Measurements from ENCODE around the gene ACER3.
"Not testable (repeated sequence)": the region's sequence is repeated elsewhere in the genome, so short reads cannot be mapped to it uniquely, and the experiment has no call there.

Gene ACER3

GRCh38 chr11:76836613-76837291, 24.0 kb upstream of the ACER3 start:
- no peak for DNase-seq (ENCODE audit: low read depth in 2 of 2, low spot score in 1 of 2)

GRCh38 chr11:76837696-76838677, 22.7 kb upstream of the ACER3 start:
- no peak for DNase-seq (ENCODE audit: low read depth in 2 of 2, low spot score in 1 of 2)

- DNase-seq (ENCODE audit: low read depth in 2 of 2, low spot score in 1 of 2) = no peak
These were observed 22.0 kb upstream of the ACER3 start for GRCh38 chr11:76838678-76839068.

DNA sequence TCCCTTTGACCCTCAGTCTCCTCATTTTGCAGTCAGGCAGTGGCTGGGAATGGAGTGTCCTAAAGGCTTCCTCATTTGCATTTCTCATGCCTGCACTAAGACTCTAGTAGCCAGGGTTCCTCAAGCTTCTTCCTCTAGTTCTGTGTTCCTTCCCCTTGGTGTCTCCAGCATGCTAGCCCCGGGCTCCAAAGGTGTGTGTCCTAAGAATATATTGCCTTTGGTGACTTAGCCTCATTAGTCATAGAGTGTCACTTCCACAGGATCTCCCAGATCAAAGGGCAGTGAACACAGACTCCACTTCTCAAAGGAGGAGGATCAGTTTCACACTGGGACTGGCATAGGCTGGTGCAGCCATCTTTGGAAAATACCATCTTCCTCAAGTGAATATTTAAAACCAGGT, 21.4 kb upstream of the ACER3 start:
- DNase-seq (ENCODE audit: low read depth in 2 of 2, low spot score in 1 of 2) = no peak

- DNase-seq (ENCODE audit: low read depth in 2 of 2, low spot score in 1 of 2) = no peak
These were observed 18.7 kb upstream of the ACER3 start for GRCh38 chr11:76841923-76842452.

DNA sequence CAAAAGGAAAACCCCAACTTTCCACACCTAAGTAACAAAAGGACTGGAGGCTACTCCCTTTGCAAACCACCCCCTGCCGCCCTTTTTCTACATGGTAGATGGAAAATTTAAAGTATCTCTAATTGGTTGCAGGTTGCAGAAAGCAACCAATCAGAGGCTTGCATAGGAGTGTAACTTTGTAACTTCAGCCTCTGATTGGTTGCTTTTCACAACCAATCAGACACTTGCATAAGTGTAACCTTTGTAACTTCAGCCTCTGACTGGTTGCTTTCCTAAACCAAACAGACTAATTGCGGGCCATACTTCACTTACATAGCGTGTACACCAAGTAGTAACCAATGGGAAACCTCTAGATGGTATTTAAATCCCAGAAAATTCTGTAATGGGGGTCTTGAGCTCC, 16.8 kb upstream of the ACER3 start:
- DNase-seq (ENCODE audit: low read depth in 2 of 2, low spot score in 1 of 2) = no peak

DNA sequence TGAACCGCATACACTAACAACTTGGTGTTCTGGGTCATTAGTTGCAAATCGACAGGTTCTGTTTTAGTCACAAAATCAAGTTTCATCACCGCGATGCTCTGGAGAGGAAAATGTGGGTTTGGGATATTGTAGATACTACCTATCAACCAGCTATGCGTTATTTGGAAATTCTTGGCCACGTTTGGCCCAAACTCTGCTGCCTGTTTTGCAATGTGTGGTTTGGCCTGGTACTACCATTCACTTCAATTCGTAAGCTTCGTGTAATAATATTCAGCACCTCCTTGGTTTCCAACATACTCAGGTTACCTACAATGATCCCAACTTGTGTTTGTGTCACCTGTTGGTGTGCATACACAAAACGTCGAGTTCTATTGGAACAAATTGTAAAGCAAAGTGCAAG, 16.2 kb upstream of the ACER3 start:
- DNase-seq (ENCODE audit: low read depth in 2 of 2, low spot score in 1 of 2) = no peak

DNA sequence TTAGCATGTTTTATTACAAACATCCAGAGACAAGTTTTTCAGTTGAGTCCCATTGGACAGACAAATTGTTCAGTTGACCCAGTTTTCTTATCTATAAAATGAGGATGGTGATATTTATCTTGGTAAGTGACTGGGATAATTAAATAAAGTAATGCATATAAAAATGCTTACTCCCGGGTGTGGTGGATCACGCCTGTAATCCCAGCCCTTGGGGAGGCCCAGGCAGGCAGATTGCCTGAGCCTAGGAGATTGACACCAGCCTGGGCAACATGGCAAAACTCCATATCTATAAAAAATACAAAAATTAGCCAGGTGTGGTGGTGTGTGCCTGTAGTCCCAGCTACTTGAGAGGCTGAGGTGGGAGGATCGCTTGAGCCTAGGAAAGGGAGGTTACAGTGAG, 15.6 kb upstream of the ACER3 start:
- no peak for DNase-seq (ENCODE audit: low read depth in 2 of 2, low spot score in 1 of 2)

DNA sequence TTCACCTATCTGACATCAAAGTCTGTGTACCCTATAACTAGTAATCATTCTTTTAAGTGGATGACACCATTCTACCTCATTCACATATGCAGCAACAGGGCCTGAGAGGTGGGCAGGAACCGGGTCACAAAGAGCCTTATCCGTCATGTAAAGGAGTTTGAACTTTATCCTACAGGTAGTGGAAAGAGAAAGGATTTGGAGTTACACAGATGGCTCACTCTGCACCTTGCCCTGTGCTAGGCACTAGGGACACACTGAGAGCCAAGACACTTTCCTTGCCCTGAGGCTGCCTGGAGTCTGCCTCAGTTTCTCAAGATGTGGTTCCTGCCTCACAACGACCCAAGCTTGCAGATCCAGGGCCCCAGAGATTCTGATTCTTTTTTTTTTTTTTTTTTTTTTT, 14.3 kb upstream of the ACER3 start:
- no peak for DNase-seq (ENCODE audit: low read depth in 2 of 2, low spot score in 1 of 2)

GRCh38 chr11:76849376-76849775, 11.3 kb upstream of the ACER3 start:
- DNase-seq (ENCODE audit: low read depth in 2 of 2, low spot score in 1 of 2) = no peak

- DNase-seq (ENCODE audit: low read depth in 2 of 2, low spot score in 1 of 2) = no peak
These were observed 10.6 kb upstream of the ACER3 start for GRCh38 chr11:76850130-76850529.

GRCh38 chr11:76850815-76851214, 9.9 kb upstream of the ACER3 start:
- no peak for DNase-seq (ENCODE audit: low read depth in 2 of 2, low spot score in 1 of 2)

- no peak for DNase-seq (ENCODE audit: low read depth in 2 of 2, low spot score in 1 of 2)
These were observed 6.0 kb upstream of the ACER3 start for GRCh38 chr11:76854709-76855108.

DNA sequence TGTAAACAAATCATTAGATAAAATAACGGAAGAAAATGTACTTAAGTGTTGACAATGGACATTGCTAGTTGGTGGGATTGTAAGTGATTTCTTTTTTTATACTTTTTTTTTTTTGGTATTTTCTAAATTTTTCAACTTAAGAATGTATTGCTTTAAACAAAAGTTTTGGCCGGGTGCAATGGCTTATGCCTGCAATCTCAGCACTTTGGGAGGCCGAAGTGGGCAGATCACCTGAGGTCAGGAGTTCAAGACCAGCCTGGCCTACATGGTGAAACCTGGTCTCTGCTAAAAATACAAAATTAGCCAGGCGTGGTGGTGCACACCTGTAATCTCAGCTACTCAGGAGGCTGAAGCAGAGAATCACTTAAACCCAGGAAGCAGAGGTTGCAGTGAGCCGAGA, 5.0 kb upstream of the ACER3 start:
- DNase-seq (ENCODE audit: low read depth in 2 of 2, low spot score in 1 of 2) = not testable (repeated sequence)

DNA sequence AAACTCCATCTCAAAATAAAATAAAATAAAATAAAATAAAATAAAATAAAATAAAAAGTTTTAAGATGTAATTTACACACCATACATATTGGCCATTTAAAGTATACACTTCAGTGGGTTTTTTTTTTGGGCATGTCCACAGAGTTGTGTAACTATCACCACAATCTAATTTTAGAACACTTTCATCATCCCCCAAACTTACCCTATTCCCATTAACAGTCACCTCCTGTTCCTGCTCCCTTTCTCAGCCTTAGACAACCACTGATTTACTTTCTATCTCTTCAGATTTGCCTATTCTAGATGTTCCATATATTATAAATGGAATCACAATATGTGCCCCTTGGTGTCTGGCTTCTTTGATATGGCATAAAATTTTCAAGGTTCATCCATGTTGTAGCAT, 4.6 kb upstream of the ACER3 start:
- DNase-seq (ENCODE audit: low read depth in 2 of 2, low spot score in 1 of 2) = no peak

- no peak for DNase-seq (ENCODE audit: low read depth in 2 of 2, low spot score in 1 of 2)
These were observed 4.1 kb upstream of the ACER3 start for GRCh38 chr11:76856571-76856970.

DNA sequence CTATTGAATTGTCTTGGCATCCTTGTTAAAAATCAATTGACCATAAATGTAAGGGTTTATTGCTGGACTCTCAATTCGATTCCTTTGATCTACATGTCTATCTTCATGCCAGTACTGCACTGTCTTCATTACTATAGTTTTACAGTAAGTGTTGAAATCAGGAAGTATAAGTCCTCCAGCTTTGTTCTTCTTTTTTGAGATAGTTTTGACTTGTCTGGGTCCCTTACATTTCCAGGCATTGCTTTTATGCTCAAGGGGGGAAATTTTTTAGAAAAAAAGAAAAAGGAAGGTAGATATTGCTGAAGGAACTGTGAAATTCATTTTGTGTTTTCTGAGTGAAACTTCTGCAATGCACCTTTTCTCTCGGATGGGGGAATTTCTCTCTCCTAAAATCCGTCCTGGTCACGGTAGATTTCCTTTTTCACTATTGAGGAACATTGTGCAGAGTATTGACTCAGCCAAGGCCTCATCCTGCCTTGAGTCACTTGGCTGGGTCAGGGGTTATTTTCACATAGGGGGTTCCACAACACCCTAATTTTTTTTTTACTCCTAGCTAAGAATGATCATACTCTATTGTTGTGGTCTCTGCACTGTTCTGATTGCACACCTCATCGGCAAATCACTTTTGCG, 2.8 kb upstream of the ACER3 start:
- no peak for DNase-seq (ENCODE audit: low read depth in 2 of 2, low spot score in 1 of 2)

DNA sequence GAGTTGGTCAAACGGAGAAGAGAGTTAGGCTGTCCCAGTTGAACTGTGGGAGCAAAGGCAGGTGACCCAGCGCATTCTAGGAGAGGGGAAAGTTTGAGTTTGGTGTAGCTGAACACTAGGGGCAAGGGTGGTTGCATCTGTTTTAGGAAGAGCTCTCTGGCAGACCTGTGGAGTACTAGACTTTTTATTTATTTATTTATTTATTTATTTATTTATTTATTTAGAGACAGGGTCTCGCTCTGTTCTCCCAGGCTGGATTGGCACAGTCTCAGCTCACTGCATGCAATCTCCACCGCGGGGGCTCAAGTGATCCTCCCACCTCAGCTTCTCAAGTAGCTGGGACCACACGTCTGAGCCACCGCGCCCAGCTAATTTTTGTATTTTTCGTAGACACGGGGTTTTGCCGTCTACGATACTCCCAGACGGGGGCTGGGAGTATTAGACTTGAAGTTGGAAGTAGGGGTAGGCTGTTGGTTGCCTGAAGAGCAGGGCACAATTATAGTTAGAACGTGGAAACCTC, 950 bp upstream of the ACER3 start:
- DNase-seq (ENCODE audit: low read depth in 2 of 2, low spot score in 1 of 2) = no peak

DNA sequence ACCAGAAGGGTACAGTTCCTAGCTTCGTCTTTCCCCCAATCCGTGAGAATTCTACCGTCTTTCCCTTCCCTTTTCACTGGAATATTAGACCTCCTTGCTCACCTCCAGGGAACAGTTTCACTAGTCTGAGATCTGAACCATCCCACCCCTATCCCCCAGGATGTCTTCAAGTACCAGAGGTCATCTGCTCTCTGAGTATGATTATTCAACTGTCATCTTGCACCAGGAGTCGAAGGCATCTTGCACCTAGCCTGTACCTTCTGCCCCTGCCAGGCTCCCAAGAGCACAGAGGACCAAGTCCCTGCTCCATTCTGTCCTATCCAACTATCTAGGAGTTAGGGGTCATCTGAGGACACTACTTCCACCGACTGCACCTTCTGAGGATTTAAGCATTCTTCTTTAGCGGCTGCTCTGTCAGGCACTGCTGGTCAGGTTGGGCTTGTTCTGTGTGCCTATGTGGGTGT, 804 bp downstream of the ACER3 start:
- no peak for DNase-seq (ENCODE audit: low read depth in 2 of 2, low spot score in 1 of 2)

- DNase-seq (ENCODE audit: low read depth in 2 of 2, low spot score in 1 of 2) = not testable (repeated sequence)
These were observed 2.1 kb downstream of the ACER3 start for GRCh38 chr11:76862794-76863193.

GRCh38 chr11:76863196-76863777, 2.6 kb downstream of the ACER3 start:
- no peak for DNase-seq (ENCODE audit: low read depth in 2 of 2, low spot score in 1 of 2)
